GM21723 (cell line): ENCODE results near the gene GRAMD1B.
"Not testable (repeated sequence)": the region's sequence is repeated elsewhere in the genome, so short reads cannot be mapped to it uniquely, and the experiment has no call there.

Experiments used
- ATAC-seq: cut with Tn5 transposase; IDR thresholded peaks from one replicate; pipeline ENCODE4 v1.9.1; 2021; ENCODE audit warnings: mild to moderate bottlenecking, moderate library complexity; ENCODE audit not compliant: unreplicated experiment

The GRAMD1B gene

GRCh38 chr11:123439616-123440015 is 9.5 kb downstream of the GRAMD1B start:
- no peak for ATAC-seq

- ATAC-seq = no peak
Measured at GRCh38 chr11:123441161-123441560, 11.1 kb downstream of the GRAMD1B start.

GRCh38 chr11:123443851-123444623 is 14.0 kb downstream of the GRAMD1B start:
- no peak for ATAC-seq

GRCh38 chr11:123448823-123449222 is 18.8 kb downstream of the GRAMD1B start:
- no peak for ATAC-seq

- no peak for ATAC-seq
Measured at GRCh38 chr11:123449436-123449835, 19.4 kb downstream of the GRAMD1B start.

- ATAC-seq = no peak
Measured at GRCh38 chr11:123450623-123451022, 20.6 kb downstream of the GRAMD1B start.

- ATAC-seq = no peak
Measured at GRCh38 chr11:123451183-123451781, 21.2 kb downstream of the GRAMD1B start.

- ATAC-seq = no peak
Measured at GRCh38 chr11:123452794-123453193, 22.7 kb downstream of the GRAMD1B start.

- no peak for ATAC-seq
Measured at GRCh38 chr11:123454060-123454651, 24.1 kb downstream of the GRAMD1B start.

GRCh38 chr11:123454796-123455195 is 24.7 kb downstream of the GRAMD1B start:
- no peak for ATAC-seq

GRCh38 chr11:123456448-123456847 is 26.4 kb downstream of the GRAMD1B start:
- ATAC-seq = not testable (repeated sequence)

- no peak for ATAC-seq
Measured at GRCh38 chr11:123457187-123457770, 27.2 kb downstream of the GRAMD1B start.

- ATAC-seq = no peak
Measured at GRCh38 chr11:123458501-123458900, 28.4 kb downstream of the GRAMD1B start.

- no peak for ATAC-seq
Measured at GRCh38 chr11:123460012-123460700, 30.1 kb downstream of the GRAMD1B start.

- no peak for ATAC-seq
Measured at GRCh38 chr11:123461164-123461563, 31.1 kb downstream of the GRAMD1B start.

- ATAC-seq = not testable (repeated sequence)
Measured at GRCh38 chr11:123465667-123466066, 35.6 kb downstream of the GRAMD1B start.

GRCh38 chr11:123466172-123466571 is 36.1 kb downstream of the GRAMD1B start:
- ATAC-seq = not testable (repeated sequence)

- no peak for ATAC-seq
Measured at GRCh38 chr11:123469089-123469488, 39.0 kb downstream of the GRAMD1B start.

GRCh38 chr11:123469586-123469985 is 39.5 kb downstream of the GRAMD1B start:
- ATAC-seq = no peak

- ATAC-seq = no peak
Measured at GRCh38 chr11:123470842-123471241, 40.8 kb downstream of the GRAMD1B start.
